ENCODE results near the gene KRTAP20-2.

The KRTAP20-2 gene

GRCh38 chr21:30676737-30677136, 41.7 kb downstream of the KRTAP20-2 start:
- DNase-seq, result no peak

GRCh38 chr21:30680586-30680985, 45.6 kb downstream of the KRTAP20-2 start:
- no peak for DNase-seq

- DNase-seq, result peak; percentile 2 to 4
Measured at GRCh38 chr21:30684506-30684905, 49.5 kb downstream of the KRTAP20-2 start.

All from NCI-H524 (cell line).